K562 treated with DMSO at 1 percent for 4 hours (cell line): ENCODE results near the gene OR56A1. TPM values are rescaled to one million over a fixed set of nuclear protein-coding genes. Genes with fewer than 3 reads are reported as not detected.

Experiments used
- total RNA-seq: library from RNA; unstranded; fragments of 300-600 nt; gene quantifications from 2 replicates; pipeline ENCODE4 v1.2.3, GENCODE V29; 2022; ENCODE audit not compliant: insufficient read depth

OR56A1 gene, protein sequence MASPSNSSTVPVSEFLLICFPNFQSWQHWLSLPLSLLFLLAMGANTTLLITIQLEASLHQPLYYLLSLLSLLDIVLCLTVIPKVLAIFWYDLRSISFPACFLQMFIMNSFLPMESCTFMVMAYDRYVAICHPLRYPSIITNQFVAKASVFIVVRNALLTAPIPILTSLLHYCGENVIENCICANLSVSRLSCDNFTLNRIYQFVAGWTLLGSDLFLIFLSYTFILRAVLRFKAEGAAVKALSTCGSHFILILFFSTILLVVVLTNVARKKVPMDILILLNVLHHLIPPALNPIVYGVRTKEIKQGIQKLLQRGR
- not detected in 2 replicates for total RNA-seq

DNA sequence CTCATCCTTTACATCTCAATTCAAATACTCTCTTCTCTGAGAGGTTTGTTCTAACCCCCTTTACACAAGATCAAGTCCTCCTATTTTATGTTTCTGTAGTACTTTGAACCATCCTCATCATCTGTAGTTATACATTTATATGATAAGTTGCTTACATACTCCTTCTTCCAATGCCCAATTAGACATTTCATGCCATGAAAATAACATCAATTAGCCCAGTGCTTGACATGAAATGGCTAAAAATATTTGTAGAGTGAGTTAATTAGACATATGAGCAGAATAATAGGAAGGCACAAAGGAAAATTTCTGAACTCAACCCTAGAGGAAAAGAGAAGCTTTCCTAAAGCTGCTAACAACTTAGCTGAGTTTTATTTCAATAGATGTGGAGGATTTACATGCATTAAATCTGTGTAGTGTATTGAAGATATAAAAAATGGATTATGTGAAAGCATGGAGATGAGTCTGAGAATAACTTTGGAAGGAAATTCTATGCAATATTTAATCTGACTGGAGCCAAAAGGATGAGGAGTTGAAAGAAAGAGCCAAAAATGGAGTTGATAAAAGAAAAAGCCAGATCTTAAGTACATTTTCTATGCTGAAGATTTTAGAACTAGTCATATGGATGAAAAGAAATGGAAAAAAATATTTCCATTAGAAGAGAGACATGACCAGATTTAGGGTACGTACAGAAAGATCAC lies at the start of gene OR56A1:
OR56A1 (minus strand) TSS at position 51 of the 698 bp plus-strand sequence. CDS start 3,066 bp downstream, outside the sequence.

DNA sequence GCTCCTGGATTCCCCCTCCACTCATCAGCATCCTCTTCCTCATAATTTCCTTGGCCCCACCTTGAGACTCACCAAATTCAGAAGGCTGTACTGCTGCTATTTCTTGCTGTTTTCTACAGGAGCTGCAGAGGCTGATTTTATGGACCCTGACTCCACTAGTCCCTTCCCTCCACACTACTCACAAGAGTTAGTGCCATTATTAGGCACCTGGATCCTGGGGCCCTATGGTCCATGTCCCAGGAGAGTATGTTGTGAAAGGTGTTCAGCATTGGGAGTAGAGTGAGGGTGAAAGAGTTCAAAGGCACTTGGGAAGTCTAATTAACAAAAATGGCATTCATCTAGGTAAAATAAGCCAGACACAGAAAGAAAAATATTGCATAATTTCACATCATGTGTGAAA lies 23.7 kb downstream of the OR56A1 start, which contains the start of gene OR56A4:
OR56A4 (minus strand) TSS at position 101 of the 400 bp plus-strand sequence. CDS start 3,954 bp downstream, outside the sequence.

DNA sequence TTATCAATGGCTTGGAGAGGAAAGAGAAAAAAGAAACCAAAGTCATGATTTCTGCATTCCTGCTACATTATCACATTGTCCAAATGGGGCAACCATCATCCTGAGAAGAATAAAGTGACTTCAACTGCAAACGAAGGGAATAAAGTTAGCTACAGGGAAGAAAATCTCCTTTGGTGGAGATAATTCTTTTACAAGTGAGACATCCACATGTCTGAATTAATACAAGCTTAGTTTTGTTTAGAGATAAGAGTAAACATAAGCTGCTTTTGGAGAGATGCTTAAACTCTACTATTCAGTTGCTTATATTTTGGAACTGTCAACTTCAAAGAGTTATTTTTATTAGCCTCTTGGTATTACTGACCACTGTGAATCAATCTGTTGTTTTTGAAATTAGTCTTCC lies 43.7 kb downstream of the OR56A1 start, which contains the start of gene OR52L1:
OR52L1 (minus strand) TSS at position 101 of the 400 bp plus-strand sequence; CDS start at position 46, 55 bp downstream.

Other genes with a start within 250 kb of the OR56A1 start
- not detected in 2 replicates for gene OR52N5, start 247.4 kb downstream of the OR56A1 start, total RNA-seq
- gene OR52N1, start 239.5 kb downstream of the OR56A1 start, total RNA-seq = not detected in 2 replicates
- not detected in 2 replicates for gene OR52N2, start 221.8 kb downstream of the OR56A1 start, total RNA-seq
- gene OR52E6, start 188.9 kb downstream of the OR56A1 start, total RNA-seq = not detected in 2 replicates
- not detected in 2 replicates for gene OR52E8, start 173.1 kb downstream of the OR56A1 start, total RNA-seq
- not detected in 2 replicates for gene OR52E4, start 150.1 kb downstream of the OR56A1 start, total RNA-seq
- gene OR52E5, start 137.6 kb downstream of the OR56A1 start, total RNA-seq = not detected in 2 replicates
- not detected in 2 replicates for gene OR56A3, start 88.5 kb downstream of the OR56A1 start, total RNA-seq
- not detected in 2 replicates for gene OR56A5, start 62.3 kb downstream of the OR56A1 start, total RNA-seq
- not detected in 2 replicates for gene OR52L1, start 43.8 kb downstream of the OR56A1 start, total RNA-seq
- not detected in 2 replicates for gene OR56A4, start 23.8 kb downstream of the OR56A1 start, total RNA-seq
- not detected in 2 replicates for gene OR56B4, start 76.9 kb upstream of the OR56A1 start, total RNA-seq
- gene OR52B2, start 139.6 kb upstream of the OR56A1 start, total RNA-seq = not detected in 2 replicates
- not detected in 2 replicates for gene OR52W1, start 168.5 kb upstream of the OR56A1 start, total RNA-seq
- gene C11orf42, start 174.8 kb upstream of the OR56A1 start, total RNA-seq = not detected in 2 replicates
- 18.7 and 20.5 TPM in 2 replicates for gene FHIP1B, start 203.9 kb upstream of the OR56A1 start, total RNA-seq
- gene CNGA4, start 208.3 kb upstream of the OR56A1 start, total RNA-seq = not detected in 2 replicates
- not detected in 2 replicates for gene CCKBR, start 229.1 kb upstream of the OR56A1 start, total RNA-seq